Left colon (tissue), 2 donors: ENCODE measurements around the gene TMED7. TPM values are rescaled to one million over a fixed set of nuclear protein-coding genes. Genes with fewer than 3 reads are reported as not detected.

ENCODE experiments used
- ATAC-seq: fragments of 200-7000 bp; cut with Tn5 transposase; one replicate; pipeline ENCODE4 v1.9.1; 2020; ENCODE audit warnings: mild to moderate bottlenecking, moderate library complexity
- DNase-seq, 2 donors: peaks; one replicate each; pipeline ENCODE4 v3.0.0-alpha.2; 2020
- intact Hi-C, 2 donors: fragments of 100-400 bp; cut with DNase I in 1 of 2; cut with micrococcal nuclease in 1 of 2; formaldehyde crosslinking; loops; one replicate each; pipeline versions ENCODE4 v1.11.2 to v1.14.0; 2022; cut with DNase I, micrococcal nuclease
- total RNA-seq, 2 donors: library from RNA; stranded (reverse); fragmentation: NEBNext Ultra II Directional; extraction: Animal tissue kit (Norgen Biotek cat#: 25700); gene quantifications; one replicate each; pipeline ENCODE4 v1.2.1, GENCODE V29; 2021
- donor health status: DM: no; HTN: no; CAD: no.
- donor health status: DM: yes; HTN: yes; CAD: no.

TMED7 gene
- total RNA-seq, 2 donors from 2014 or later: 108 to 125 TPM

DNA sequence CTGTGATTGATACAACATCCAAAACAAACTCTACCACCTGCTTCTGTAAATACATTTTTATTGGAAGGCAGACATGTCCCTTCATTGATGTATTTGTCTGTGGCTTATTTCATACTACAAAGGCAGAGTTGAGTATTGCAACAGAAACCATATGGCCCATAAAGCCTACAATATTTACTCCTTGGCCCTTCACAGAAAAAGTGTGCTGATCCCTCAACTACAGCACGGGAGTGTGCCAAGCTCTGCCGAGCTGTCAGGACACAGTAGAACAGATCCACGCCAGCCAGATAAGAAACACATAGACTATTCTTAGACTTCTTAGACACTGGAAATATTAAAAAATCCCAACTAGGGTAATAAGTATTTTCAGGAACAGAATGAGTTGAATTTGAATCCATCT lies 36.8 kb downstream of the TMED7 start:
- DNase-seq (no peak), ATAC-seq (peak; percentile 73)
- intact Hi-C loops: loop anchor here in 1 of 2 donors (5.0 kb wide), 1 partner anchor 277 kb away; no protein-coding TSS in a partner anchor

- ATAC-seq: no peak
- intact Hi-C loops: loop anchor here in 1 of 2 donors (5.0 kb wide), 1 partner anchor 276 kb away; no protein-coding TSS in a partner anchor
- no peak for DNase-seq
These were observed 37.2 kb downstream of the TMED7 start for GRCh38 chr5:115588640-115589039.

- no peak for DNase-seq
- ATAC-seq: peak; percentile 40
- intact Hi-C loops: loop anchor here in 1 of 2 donors (5.0 kb wide), 1 partner anchor 274 kb away; no protein-coding TSS in a partner anchor
These were observed 39.2 kb downstream of the TMED7 start for GRCh38 chr5:115586525-115587146.

- DNase-seq (no peak), ATAC-seq (no peak)
- intact Hi-C loops: loop anchor here in 1 of 2 donors (5.0 kb wide), 1 partner anchor 273 kb away; no protein-coding TSS in a partner anchor
These were observed 40.6 kb downstream of the TMED7 start for GRCh38 chr5:115585265-115585664.

DNA sequence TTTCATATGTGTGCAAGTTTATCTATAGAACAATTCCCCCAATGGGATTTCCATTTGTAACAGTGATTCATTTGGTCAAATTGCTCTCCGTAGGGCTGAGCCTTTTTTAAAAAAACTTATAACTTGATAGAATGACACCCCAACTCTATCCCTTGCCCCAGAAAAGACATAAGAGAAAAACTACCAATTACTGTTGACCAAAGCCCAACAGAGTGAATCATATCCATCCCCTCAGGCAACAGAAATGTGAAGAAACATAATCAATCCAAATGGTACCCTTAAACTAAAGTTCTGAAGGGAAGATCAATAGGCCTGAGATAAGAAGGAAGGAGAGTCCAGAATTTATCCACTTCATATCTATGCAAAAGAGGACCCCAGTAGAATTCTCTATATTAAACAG lies 41.3 kb downstream of the TMED7 start:
- ATAC-seq: no peak
- intact Hi-C loops: no loop called here
- no peak for DNase-seq

- intact Hi-C loops: no loop called here
- DNase-seq: no peak
- ATAC-seq: no peak
These were observed 42.4 kb downstream of the TMED7 start for GRCh38 chr5:115583474-115583873.

GRCh38 chr5:115580941-115581340 lies 44.9 kb downstream of the TMED7 start:
- ATAC-seq: no peak
- no peak for DNase-seq
- intact Hi-C loops: no loop called here

DNA sequence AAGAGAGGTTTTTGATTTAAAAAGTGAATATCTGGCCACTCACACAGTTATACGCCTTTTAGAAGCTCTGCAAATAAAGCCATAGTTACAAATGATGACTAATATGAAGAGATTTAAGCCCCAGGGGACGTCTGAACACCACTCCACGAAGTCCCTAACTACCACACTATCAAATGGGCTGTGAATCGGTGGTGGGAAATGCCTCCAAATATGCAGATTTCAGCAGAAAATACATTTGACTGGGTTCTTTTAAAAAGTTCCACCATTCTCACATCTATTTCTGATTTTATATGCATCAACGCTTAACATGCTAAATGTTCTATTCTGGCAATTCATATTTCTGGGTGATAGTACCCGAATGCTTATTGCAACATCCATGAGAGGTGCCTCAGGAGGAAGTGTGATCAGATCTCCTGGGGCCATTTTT lies 46.1 kb downstream of the TMED7 start:
- intact Hi-C loops: loop anchor here in 1 of 2 donors (10.0 kb wide), 1 partner anchor 205 kb away; no protein-coding TSS in a partner anchor

GRCh38 chr5:115579216-115579615 lies 46.6 kb downstream of the TMED7 start:
- intact Hi-C loops: loop anchor here in 1 of 2 donors (10.0 kb wide), 1 partner anchor 204 kb away; no protein-coding TSS in a partner anchor
- ATAC-seq (no peak), DNase-seq (no peak)

More for the DNA sequence above, 46.1 kb downstream of the TMED7 start:
- no peak for DNase-seq
- ATAC-seq: no peak

DNA sequence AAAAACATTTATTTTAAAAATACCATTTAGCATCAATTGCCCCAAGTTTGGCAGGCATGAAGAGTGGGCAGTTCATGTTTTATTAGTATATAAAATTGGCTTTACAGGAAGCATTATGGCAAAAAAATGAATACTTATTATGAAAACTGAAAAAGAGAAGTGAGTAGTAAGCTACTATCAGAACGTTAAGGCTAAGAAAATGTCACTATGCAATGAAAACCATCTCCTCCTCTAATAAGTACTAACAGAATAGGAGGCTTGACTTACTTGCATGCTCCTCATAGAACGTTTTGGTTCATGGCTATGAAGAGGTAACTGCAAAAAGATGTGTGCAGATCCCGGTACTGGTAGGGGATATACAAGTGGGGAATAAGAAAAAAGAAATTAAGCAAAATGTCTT lies 47.2 kb downstream of the TMED7 start:
- intact Hi-C loops: loop anchor here in 1 of 2 donors (10.0 kb wide), 1 partner anchor 204 kb away; no protein-coding TSS in a partner anchor
- ATAC-seq (no peak), DNase-seq (no peak)

GRCh38 chr5:115577741-115578140 lies 48.1 kb downstream of the TMED7 start:
- intact Hi-C loops: loop anchor here in 1 of 2 donors (10.0 kb wide), 1 partner anchor 203 kb away; no protein-coding TSS in a partner anchor
- ATAC-seq (no peak), DNase-seq (no peak)

GRCh38 chr5:115577329-115577728 lies 48.5 kb downstream of the TMED7 start:
- intact Hi-C loops: loop anchor here in 1 of 2 donors (10.0 kb wide), 1 partner anchor 203 kb away; no protein-coding TSS in a partner anchor
- DNase-seq (no peak), ATAC-seq (no peak)

DNA sequence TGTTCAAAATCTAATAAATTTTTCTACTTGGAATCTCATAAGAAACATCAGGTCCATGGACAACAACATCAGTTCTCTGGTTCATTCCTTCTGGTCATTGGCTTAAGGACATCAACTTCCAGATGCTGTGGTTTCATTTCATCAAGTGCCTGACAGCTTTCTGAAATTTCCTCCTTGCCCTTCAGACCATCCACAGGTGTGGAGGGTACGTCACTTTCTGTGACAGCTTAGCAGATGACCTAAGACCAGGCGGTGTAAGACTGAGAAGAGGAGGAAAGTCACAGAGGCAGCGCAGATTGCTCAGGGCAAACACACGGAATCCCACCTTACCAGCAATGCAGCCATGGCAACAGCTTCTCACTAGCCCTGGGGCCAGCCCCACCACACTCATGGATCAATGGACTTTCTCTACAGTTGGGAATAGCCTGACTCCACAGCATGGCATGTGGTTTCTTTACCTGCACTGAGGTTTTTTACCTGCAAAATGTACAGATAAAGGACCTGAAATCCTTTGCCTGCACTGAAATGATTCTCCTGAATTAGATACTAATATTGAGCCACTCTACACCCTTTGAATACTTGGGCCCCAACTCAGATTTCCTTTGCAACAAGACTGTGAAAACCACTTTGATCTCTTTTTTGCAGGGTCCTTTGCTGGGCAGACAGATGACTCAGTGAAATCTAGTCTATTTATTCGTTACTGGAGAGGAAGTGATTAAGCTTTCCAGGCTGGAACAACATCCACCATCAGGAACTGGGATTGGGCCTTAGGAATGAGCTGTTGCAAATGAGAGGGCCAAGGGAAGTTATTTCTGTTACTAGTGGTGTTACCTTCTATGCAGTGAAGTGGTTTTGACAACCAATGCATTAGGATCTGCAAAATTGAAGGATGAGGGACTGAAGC lies 50.4 kb downstream of the TMED7 start:
- DNase-seq: no peak
- intact Hi-C loops: loop anchor here in 1 of 2 donors (10.0 kb wide), 1 partner anchor 201 kb away; no protein-coding TSS in a partner anchor
- no peak for ATAC-seq

GRCh38 chr5:115573133-115573532 lies 52.7 kb downstream of the TMED7 start:
- intact Hi-C loops: loop anchor here in 1 of 2 donors (5.0 to 10.0 kb wide), 2 partner anchors 198 to 261 kb away; no protein-coding TSS in a partner anchor
- DNase-seq: no peak
- ATAC-seq: no peak

DNA sequence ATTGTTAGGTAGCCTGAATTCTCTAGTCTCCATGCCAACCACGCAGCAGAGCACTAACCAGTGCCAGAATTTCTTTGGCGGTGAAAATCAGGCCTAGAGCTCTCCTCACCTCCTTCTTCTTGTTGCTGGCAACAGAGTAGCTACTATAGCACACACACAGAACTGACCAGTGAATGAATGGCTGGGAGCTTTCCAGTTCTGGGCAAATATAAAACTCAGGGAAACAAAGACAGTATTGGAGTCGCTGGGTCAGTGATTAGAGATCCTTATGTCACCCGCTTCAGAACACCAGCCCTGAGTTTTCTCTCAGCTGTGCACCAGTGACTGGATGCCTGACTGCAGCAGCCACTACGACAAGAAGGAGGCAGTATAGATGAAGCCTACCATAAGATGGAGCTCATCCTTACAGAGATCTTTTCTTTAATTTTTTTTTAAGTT lies 54.4 kb downstream of the TMED7 start:
- ATAC-seq (no peak), DNase-seq (no peak)
- intact Hi-C loops: loop anchor here in 1 of 2 donors (5.0 to 10.0 kb wide), 2 partner anchors 197 to 259 kb away; no protein-coding TSS in a partner anchor

- ATAC-seq: no peak
- intact Hi-C loops: no loop called here
- no peak for DNase-seq
These were observed 57.2 kb downstream of the TMED7 start for GRCh38 chr5:115568668-115569067.

DNA sequence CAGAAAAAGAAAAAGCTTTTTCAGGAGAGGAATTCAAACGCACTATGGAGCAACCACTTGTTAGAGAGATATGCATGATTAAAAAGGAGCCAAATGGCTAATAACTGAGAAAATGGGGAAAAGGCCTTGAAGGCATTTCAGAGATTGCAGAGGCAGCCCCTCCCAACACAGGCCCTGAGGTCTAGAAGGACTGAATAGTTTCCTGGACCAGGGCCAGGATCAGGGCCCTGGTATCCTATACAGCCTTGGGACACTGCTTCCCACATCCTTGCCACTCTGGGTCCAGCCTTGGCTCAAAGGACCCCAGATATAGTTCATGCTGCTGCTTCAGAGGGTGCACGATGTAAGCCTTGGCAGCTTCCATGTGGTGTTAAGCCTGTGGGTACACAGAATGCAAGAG lies 60.6 kb downstream of the TMED7 start:
- intact Hi-C loops: no loop called here
- DNase-seq: no peak
- no peak for ATAC-seq
